ENCODE data around the gene ANKRD1.

Gene ANKRD1

GRCh38 chr10:90930971-90931871 lies 10.3 kb upstream of the ANKRD1 start:
- no peak for DNase-seq

- no peak for DNase-seq
Observed at GRCh38 chr10:90930070-90930837, 9.4 kb upstream of the ANKRD1 start.

DNA sequence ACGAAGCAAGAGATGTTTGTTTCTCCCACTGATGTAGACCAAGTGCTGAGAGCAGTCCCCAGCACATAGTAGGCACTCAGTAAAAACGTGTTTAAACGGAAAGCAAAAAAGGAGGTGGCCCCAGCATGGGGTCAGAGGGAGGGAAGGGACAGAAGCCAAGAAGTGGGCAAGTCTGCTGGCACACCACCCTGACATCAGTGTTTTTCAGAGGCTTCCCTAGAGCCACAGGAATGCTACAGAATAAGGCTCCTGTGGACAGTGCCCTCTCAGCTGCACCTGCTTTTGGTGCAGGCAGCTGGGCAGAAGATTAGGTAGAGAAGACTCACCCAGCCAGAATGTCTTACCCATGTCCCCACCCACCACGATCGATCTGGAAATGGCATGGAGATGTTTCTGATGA lies 8.3 kb upstream of the ANKRD1 start:
- DNase-seq = no peak

GRCh38 chr10:90927293-90927692 lies 6.4 kb upstream of the ANKRD1 start:
- DNase-seq = no peak

GRCh38 chr10:90925079-90926029 lies 4.5 kb upstream of the ANKRD1 start:
- no peak for DNase-seq

- no peak for DNase-seq
Observed at GRCh38 chr10:90924552-90924951, 3.7 kb upstream of the ANKRD1 start.

- DNase-seq = no peak
Observed at GRCh38 chr10:90923111-90923731, 2.3 kb upstream of the ANKRD1 start.

DNA sequence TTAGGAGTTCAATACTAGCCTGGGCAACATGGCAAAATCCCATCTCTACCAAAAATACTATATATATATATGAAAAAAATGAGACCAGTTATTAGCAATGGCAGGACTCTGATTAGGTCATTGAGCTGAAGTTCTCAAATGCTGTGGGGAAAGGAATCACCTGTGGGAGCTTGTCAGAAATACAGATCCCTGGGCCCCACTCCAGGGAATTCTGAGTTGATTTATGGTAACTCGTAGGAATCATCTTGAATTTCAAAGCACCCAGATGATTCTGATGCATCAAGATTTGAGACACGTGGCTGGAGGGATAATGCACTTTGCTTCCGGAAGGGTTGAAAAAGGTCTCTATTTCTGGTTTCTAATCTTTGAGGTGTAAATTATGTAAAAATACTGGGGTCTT lies 1.0 kb upstream of the ANKRD1 start:
- no peak for DNase-seq

- no peak for DNase-seq
Observed at GRCh38 chr10:90919683-90920574, 958 bp downstream of the ANKRD1 start.

DNA sequence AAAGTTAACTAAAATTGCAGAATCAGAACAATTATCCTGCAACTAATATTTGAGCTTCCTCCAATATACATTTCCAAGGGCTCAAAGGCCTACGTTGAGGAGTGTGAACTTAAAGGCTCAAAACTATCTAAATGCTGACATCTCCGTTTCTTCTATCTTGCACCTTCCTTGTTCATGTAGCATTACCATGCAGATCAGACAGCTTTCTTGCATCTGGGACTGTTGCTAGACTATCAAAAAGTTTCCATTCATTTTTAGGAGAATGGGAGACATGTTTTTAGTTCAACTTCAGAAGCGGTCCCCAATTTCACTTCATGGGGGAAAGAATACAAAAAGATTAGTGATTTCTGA lies 2.9 kb downstream of the ANKRD1 start:
- no peak for DNase-seq

DNA sequence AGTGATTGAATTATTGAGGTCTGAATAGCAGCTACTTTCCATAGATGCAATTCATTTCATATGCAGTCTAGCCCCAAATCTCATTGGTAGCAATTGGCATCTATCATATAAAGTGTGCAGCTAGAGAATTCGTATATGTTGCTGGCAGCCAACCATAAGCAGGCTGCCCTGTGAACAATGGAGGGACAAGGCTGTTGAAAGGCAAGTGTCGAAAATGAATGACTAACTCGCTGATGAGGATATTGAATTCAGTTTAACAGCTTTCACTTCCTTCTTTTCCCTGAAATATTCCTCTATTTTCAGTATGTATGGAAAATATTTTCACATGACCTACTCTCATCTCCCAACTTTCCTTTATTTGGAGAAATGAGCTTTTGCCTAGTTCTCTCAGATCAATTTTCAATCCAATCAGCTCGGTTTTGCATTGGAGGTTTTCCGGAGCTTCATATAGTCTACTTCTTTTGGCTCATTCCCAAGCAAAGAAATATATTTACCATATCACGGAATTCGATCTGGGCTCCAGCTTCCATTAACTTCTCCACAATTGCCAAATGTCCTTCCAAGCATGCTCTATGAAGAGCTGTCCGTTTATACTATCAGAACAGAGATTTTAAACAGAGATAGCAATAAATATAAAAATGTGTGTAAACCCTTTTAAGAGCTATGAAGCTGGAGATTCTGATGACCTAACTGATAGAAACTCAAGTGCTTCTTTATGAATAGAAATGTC lies 3.5 kb downstream of the ANKRD1 start:
- no peak for DNase-seq

DNA sequence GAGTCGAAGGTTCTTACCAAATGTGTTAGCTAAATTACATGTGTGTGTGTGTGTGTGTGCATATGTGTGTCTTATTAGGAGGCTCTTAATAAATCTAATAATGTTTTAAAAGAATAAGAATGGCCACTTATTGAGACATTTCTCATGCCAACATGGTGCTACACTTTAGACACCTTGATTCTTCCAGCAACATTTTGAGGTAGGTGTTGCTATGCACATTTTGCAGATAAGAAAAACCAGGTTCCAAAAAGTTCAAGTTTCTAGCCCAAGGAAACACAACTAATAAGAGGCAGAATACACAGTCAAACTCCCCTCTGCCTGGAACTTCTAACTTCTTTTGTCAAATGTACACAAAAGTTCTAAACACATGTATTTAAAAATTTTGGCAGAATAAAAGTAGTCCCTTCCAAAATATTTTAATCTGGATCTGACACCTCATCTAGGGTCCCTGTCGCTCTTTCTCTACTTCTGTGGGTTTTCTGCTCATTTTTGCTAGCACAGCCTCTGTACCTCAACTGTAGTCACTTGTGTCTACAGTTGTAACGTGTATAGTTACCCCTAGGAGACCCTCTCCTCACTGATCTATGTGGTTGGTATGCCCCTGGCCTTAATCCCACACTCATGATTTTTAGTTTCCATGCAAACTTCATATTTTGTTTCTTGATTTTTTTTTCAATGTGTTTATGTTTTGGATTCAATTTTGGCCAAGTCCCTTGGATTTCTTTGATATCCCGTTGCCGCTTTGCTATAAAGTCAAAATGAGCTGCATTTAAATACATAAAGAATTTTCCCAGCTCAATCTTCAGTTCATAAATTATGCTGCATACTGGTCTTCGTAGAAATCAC lies 4.3 kb downstream of the ANKRD1 start:
- DNase-seq = no peak

DNA sequence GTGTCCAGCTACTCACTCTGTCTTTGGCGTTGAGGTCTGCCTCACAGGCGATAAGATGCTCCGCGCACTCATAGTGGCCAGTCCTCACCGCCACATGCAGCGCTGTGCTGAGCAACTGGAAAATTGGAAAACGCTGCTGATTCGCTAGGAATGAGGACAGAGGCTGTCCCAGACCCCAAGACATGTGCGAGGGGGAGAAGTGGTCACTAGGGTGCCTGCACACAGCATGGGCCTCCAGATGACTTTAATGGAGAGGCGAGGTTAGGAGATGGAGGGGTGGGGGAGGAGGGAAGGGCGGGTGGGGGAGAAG lies 5.2 kb downstream of the ANKRD1 start:
- no peak for DNase-seq

DNA sequence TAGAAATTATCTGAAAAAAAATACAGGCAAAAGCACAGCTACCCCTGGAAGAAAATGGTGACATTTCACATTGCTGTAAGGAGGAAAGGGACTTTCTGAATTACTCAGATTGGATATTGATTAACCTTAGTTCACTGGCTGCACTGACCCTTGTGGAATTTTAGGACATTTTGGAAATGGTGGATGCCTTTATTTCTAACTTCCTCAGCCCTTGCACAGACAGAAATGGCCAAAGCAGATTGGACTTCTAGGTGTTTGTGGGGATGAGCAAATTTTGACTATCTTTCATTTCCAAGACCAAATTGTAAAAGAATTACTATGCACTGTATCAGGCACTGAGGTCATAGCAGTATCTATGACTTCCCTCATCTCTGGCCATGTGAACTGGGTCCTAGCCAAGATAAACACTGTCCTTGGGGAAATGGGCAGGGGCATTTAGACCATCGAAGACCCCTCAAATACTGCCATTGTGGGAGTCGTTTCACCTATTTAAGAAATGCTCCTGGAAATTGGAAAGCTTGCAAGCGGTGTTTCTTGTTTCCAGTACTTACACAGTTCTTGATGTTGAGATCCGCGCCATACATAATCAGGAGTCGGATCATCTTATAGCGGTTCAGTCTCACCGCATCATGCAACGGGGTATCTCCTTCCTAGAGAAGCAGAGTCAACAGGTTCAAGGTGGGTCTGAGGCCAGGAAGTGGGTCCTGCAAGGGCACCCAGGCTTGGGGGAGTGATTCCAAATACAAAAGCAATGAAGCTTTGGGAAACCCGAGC lies 5.7 kb downstream of the ANKRD1 start:
- no peak for DNase-seq

DNA sequence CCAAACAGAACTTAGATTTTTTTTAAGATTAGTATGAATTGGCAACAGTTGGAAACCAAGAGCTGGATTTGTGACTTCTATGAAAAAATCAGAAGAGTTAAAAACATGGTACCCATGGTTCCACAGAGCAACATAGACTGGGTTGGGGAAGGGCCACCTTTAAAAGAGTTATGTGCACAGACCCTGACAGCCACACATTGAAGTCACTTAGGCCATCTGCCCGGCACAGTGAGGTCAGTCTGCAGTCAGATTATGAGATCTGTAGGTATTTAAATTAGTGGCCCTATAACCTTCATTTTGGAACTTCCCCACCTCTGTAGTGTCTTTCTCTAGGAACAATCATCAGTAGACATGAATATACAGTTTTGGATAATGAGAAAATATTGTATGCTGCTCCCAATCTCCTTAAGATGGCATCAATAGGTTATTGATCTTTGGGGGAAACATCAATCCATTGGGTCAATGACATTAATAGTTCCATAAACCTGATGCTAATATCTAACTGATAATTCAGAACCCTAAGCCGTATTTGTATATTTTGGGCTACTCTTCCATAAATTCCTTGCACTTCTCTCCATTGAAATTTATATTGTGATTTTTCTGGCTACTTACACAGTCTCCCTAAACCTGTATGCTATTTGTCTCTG lies 7.0 kb downstream of the ANKRD1 start:
- no peak for DNase-seq

- no peak for DNase-seq
Observed at GRCh38 chr10:90912854-90913479, 7.9 kb downstream of the ANKRD1 start.

DNA sequence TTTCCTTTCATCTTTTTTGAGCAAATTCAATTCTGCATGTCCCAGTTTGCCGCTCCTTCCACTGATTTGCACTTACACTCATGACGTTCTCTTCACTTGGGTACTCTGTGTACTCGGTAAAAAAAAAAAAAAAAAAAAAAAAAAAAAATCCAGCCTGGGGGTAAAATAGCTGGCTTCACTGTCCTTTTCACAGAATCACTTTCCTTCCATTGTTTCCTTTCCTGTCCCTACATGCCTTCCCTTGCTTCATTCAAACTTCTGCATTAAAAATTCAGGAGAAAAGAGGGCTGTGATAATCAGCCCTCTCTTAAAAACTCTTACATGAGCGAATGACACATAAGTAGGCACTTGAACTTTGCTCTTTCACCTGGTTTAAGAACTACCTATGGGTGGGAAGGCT lies 8.7 kb downstream of the ANKRD1 start:
- no peak for DNase-seq

Data from NCI-H510A treated with DMSO at 0.1 percent for 48 hours (cell line).